Activated T-cell treated with anti-CD3 and anti-CD28 coated beads, Interleukin-2, amount 50 U/mL, for 72 hours (primary cell): ENCODE results near the gene SRPRB. TPM values are rescaled to one million over a fixed set of nuclear protein-coding genes. Genes with fewer than 3 reads are reported as not detected.

Experiments
- ATAC-seq, 2 donors: fragments of 150-1000 bp; cut with Tn5 transposase; replicated peaks in 1 of 2; 2 replicates each; pipeline ENCODE4 v1.10.0; 2021; ENCODE audit warnings: moderate library complexity in 2 of 2, mild to moderate bottlenecking in 1 of 2
- DNase-seq, 2 donors: peaks; one replicate each; pipeline ENCODE4 v3.0.0; 2021 to 2022; ENCODE audit warnings: mixed read lengths in 1 of 2
- H3K27ac Mint-ChIP-seq: one replicate; pipeline ENCODE4 v1.8.0; 2022; ENCODE audit warnings: mild to moderate bottlenecking, moderate library complexity, mixed read lengths
- H3K27me3 Mint-ChIP-seq: one replicate; pipeline ENCODE4 v1.8.0; 2022; ENCODE audit warnings: low read depth, mixed read lengths
- H3K36me3 Mint-ChIP-seq, 2 donors: one replicate each; pipeline ENCODE4 v1.8.0; 2022; ENCODE audit warnings: mixed read lengths in 2 of 2, mild to moderate bottlenecking in 1 of 2; ENCODE audit not compliant: insufficient read depth in 2 of 2
- H3K4me1 Mint-ChIP-seq: one replicate; pipeline ENCODE4 v1.8.0; 2022; ENCODE audit warnings: low read depth, mixed read lengths
- H3K4me3 Mint-ChIP-seq, 2 donors: one replicate each; pipeline ENCODE4 v1.8.0; 2022; ENCODE audit warnings: mild to moderate bottlenecking in 2 of 2, mixed read lengths in 2 of 2, moderate library complexity in 2 of 2
- H3K9me3 Mint-ChIP-seq, 2 donors: one replicate each; pipeline ENCODE4 v1.8.0; 2022; ENCODE audit warnings: mixed read lengths in 2 of 2
- total RNA-seq, 2 donors: library from RNA; stranded (reverse); gene quantifications; one replicate each; pipeline ENCODE4 v1.2.3, GENCODE V29; 2022

The SRPRB gene
- total RNA-seq, 2 donors from 2014 or later: 83.2 to 100 TPM

- no peak for ATAC-seq
- Mint-ChIP-seq H3K27me3 (no peaks in the 10 kb centered on the region), H3K4me1 (peaks cover 9% of the 10 kb centered on the region), H3K27ac (no peak overlapping the region), H3K4me3 (no peak overlapping the region), H3K9me3 (no peaks in the 10 kb centered on the region), H3K36me3 (peaks cover 0 to 2% of the 10 kb centered on the region in 2 donors)
- DNase-seq: no peak
Observed at GRCh38 chr3:133862161-133862560, 56.5 kb downstream of the SRPRB start.

- ATAC-seq (no peak), DNase-seq (no peak)
- Mint-ChIP-seq H3K4me1 (no peaks in the 10 kb centered on the region), H3K27me3 (no peaks in the 10 kb centered on the region), H3K4me3 (no peak overlapping the region), H3K27ac (no peak overlapping the region), H3K9me3 (no peaks in the 10 kb centered on the region), H3K36me3 (no peaks in the 10 kb centered on the region)
Observed at GRCh38 chr3:133863911-133864310, 58.3 kb downstream of the SRPRB start.

GRCh38 chr3:133864616-133865015 lies 59.0 kb downstream of the SRPRB start:
- H3K27me3 Mint-ChIP-seq: no peaks in the 10 kb centered on the region
- no peak for DNase-seq
- no peaks in the 10 kb centered on the region for H3K36me3 Mint-ChIP-seq

GRCh38 chr3:133865136-133865855 lies 59.7 kb downstream of the SRPRB start:
- DNase-seq (no peak), ATAC-seq (no peak)
- H3K27me3 Mint-ChIP-seq: no peaks in the 10 kb centered on the region
- H3K4me3 Mint-ChIP-seq: no peak overlapping the region
- no peaks in the 10 kb centered on the region for H3K9me3 Mint-ChIP-seq
- H3K36me3 Mint-ChIP-seq: no peaks in the 10 kb centered on the region
- no peaks in the 10 kb centered on the region for H3K4me1 Mint-ChIP-seq
- H3K27ac Mint-ChIP-seq: no peak overlapping the region

More at GRCh38 chr3:133864616-133865015, 59.0 kb downstream of the SRPRB start:
- H3K4me1 Mint-ChIP-seq: no peaks in the 10 kb centered on the region
- H3K4me3 Mint-ChIP-seq: no peak overlapping the region
- no peaks in the 10 kb centered on the region for H3K9me3 Mint-ChIP-seq
- no peak overlapping the region for H3K27ac Mint-ChIP-seq
- no peak for ATAC-seq

- Mint-ChIP-seq H3K9me3 (no peaks in the 10 kb centered on the region), H3K4me1 (no peaks in the 10 kb centered on the region), H3K27me3 (no peaks in the 10 kb centered on the region), H3K4me3 (no peak overlapping the region), H3K27ac (no peak overlapping the region), H3K36me3 (no peaks in the 10 kb centered on the region)
- ATAC-seq: no peak
- DNase-seq: no peak
Observed at GRCh38 chr3:133866141-133866540, 60.5 kb downstream of the SRPRB start.

GRCh38 chr3:133868186-133868585 lies 62.6 kb downstream of the SRPRB start:
- H3K36me3 Mint-ChIP-seq: no peaks in the 10 kb centered on the region

GRCh38 chr3:133868758-133869475 lies 63.3 kb downstream of the SRPRB start:
- ATAC-seq (no peak), DNase-seq (no peak)
- no peaks in the 10 kb centered on the region for H3K9me3 Mint-ChIP-seq
- H3K36me3 Mint-ChIP-seq: no peaks in the 10 kb centered on the region
- no peaks in the 10 kb centered on the region for H3K4me1 Mint-ChIP-seq
- H3K27ac Mint-ChIP-seq: no peak overlapping the region
- H3K4me3 Mint-ChIP-seq: no peak overlapping the region
- peaks cover 2% of the 10 kb centered on the region for H3K27me3 Mint-ChIP-seq

More at GRCh38 chr3:133868186-133868585, 62.6 kb downstream of the SRPRB start:
- DNase-seq: no peak
- no peak overlapping the region for H3K27ac Mint-ChIP-seq
- no peaks in the 10 kb centered on the region for H3K4me1 Mint-ChIP-seq
- ATAC-seq: no peak
- no peaks in the 10 kb centered on the region for H3K27me3 Mint-ChIP-seq
- no peak overlapping the region for H3K4me3 Mint-ChIP-seq
- no peaks in the 10 kb centered on the region for H3K9me3 Mint-ChIP-seq

- Mint-ChIP-seq H3K27ac (no peak overlapping the region), H3K27me3 (peaks cover 4% of the 10 kb centered on the region), H3K36me3 (no peaks in the 10 kb centered on the region), H3K4me3 (no peak overlapping the region), H3K4me1 (peaks cover 4% of the 10 kb centered on the region), H3K9me3 (no peaks in the 10 kb centered on the region)
- DNase-seq (no peak), ATAC-seq (no peak)
Observed at GRCh38 chr3:133869586-133869985, 64.0 kb downstream of the SRPRB start.

GRCh38 chr3:133870822-133871221 lies 65.2 kb downstream of the SRPRB start:
- Mint-ChIP-seq H3K4me1 (peaks cover 4% of the 10 kb centered on the region), H3K9me3 (no peaks in the 10 kb centered on the region), H3K4me3 (no peak overlapping the region), H3K27me3 (peaks cover 16% of the 10 kb centered on the region), H3K27ac (no peak overlapping the region), H3K36me3 (no peaks in the 10 kb centered on the region)
- DNase-seq: no peak
- ATAC-seq: no peak

Other genes with a start within 250 kb of the SRPRB start
- 100 to 1,000 TPM; 261 to 288 TPM for gene CDV3, start 232.1 kb upstream of the SRPRB start, total RNA-seq
- 100 to 1,000 TPM in 1 of 2 donors, 10 to 100 TPM in 1; 86.3 to 102 TPM for gene TOPBP1, start 143.9 kb upstream of the SRPRB start, total RNA-seq
- gene TF, start 59.4 kb upstream of the SRPRB start, total RNA-seq: 1 to 10 TPM; 1.7 to 1.9 TPM
- gene RAB6B, start 90.1 kb downstream of the SRPRB start, total RNA-seq: 1 to 10 TPM; 2.6 to 7.2 TPM
- gene SLCO2A1, start 224.1 kb downstream of the SRPRB start, total RNA-seq: under 1 TPM in 1 of 2 donors, not detected in 1; 0.10 TPM